Breast epithelium (tissue), 3 donors: ENCODE data around the gene FBL.
"Not testable (repeated sequence)": the region's sequence is repeated elsewhere in the genome, so short reads cannot be mapped to it uniquely, and the experiment has no call there.

Experiments
- POLR2A ChIP-seq: fragments of 450-650 bp; IDR thresholded peaks from one replicate; pipeline ENCODE4 v1.6.1; 2016; ENCODE audit warnings: antibody characterized with exemption, mild to moderate bottlenecking, moderate library complexity
- POLR2AphosphoS5 ChIP-seq, 3 donors: sonication (generic); formaldehyde crosslinking; IDR thresholded peaks; one replicate each; pipeline ENCODE4 v1.6.1; 2017; ENCODE audit warnings: antibody characterized with exemption in 3 of 3
- TF ChIP-seq, protein P1 (sequence below), 3 donors: fragments of 450-650 bp; IDR thresholded peaks; one replicate each; pipeline ENCODE4 v1.5.1; 2016 to 2017; ENCODE audit warnings: antibody characterized with exemption in 3 of 3, mild to moderate bottlenecking in 3 of 3, moderate library complexity in 3 of 3

DNA sequence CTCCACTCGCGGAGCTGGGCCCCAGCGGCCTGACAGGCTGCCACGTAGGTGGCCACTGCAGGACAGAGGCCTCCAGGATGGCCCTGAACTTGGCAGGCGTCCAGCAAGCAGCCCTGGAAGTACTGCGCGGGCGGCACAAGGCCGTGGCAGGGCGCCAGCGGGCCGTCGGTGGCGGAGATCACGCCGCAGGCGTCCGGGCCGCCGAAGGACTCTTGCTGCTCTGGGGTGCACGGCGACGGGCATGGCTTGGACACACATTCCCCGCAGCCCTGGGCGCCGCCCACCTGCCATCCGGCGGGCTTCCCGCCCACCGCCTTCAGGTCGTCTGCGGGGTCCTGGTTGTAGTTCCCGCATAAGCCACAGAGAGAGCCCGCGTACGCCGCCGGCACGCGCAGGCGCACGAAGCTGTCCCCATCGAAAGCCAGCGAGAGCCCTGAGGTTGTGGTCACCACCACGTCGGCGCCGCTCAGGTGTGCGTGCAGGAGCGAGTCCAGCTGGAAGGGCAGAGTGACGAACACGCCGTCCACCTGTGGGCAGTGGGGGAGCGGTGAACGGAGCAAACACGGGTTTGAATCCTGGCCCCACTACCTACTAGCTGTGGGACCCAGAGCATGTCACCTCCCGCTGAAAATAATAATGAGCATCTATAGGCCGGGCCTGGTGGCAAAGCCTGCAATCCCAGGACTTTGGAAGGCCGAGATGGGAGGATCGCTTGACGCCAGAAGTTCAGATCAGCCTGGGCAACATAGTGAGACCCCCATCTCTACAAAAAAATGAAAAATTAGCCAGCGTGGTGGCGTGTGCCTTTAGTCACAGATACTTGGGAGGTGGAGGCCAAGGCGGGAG lies 45.7 kb upstream of the FBL start:
- not testable (repeated sequence) for TF ChIP-seq POLR2A; POLR2AphosphoS5 (IDR thresholded peaks at IDR 0.05)
- TF ChIP-seq, protein P1, sequence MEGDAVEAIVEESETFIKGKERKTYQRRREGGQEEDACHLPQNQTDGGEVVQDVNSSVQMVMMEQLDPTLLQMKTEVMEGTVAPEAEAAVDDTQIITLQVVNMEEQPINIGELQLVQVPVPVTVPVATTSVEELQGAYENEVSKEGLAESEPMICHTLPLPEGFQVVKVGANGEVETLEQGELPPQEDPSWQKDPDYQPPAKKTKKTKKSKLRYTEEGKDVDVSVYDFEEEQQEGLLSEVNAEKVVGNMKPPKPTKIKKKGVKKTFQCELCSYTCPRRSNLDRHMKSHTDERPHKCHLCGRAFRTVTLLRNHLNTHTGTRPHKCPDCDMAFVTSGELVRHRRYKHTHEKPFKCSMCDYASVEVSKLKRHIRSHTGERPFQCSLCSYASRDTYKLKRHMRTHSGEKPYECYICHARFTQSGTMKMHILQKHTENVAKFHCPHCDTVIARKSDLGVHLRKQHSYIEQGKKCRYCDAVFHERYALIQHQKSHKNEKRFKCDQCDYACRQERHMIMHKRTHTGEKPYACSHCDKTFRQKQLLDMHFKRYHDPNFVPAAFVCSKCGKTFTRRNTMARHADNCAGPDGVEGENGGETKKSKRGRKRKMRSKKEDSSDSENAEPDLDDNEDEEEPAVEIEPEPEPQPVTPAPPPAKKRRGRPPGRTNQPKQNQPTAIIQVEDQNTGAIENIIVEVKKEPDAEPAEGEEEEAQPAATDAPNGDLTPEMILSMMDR (IDR thresholded peaks at IDR 0.05): not testable (repeated sequence)
